Body of pancreas (tissue), 4 donors: Measurements from ENCODE around the gene TOP1.

Source experiments
- POLR2A ChIP-seq, 3 donors: fragments of 450-650 bp; IDR thresholded peaks; one replicate each; pipeline ENCODE4 v1.6.1; 2016; ENCODE audit warnings: antibody characterized with exemption in 3 of 3, mild to moderate bottlenecking in 2 of 3
- TF ChIP-seq, protein P1 (sequence below), 7 experiments: fragments of 450-650 bp in 4 of 7; fragments of 200-600 bp in 3 of 7; sonication (generic) in 3 of 7; IDR thresholded peaks; one replicate each; pipeline ENCODE4 v1.5.1; 2016 to 2019; ENCODE audit warnings: antibody characterized with exemption in 7 of 7

DNA sequence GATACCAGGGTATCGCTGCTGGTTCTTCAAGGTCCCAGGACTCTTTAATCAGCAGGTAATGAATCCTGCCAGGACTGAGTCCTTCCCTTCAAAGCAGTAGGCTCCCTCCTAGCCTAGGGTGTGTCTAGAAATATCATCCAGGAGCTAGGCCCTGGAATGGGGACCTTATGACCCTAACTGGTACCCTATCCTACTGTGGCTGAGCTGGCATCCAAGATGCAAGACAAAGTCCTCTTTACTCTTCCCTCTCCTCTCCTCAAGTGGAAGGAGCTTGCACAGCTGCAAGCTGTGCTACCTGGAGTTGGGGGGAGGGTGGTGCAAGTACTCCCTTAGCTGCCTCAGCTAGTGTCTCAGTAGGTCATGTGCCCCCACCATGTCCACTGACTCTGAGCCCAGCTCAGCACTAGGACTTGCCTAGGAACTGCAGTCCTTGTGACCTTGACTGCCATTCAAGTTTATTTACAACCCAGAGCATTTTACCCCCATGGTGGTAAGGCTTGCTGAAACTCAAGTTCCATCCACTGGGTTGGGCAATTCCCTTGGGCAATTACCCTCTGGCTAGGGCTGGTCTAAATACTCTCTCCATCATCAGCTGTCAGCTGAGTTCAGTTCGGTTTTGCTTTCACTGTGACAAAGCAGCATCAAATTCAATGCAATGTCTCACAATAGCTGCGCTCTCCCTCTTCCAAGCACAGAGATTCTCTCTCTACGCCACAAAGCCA is 48.4 kb upstream of the TOP1 start:
- TF ChIP-seq, protein P1, sequence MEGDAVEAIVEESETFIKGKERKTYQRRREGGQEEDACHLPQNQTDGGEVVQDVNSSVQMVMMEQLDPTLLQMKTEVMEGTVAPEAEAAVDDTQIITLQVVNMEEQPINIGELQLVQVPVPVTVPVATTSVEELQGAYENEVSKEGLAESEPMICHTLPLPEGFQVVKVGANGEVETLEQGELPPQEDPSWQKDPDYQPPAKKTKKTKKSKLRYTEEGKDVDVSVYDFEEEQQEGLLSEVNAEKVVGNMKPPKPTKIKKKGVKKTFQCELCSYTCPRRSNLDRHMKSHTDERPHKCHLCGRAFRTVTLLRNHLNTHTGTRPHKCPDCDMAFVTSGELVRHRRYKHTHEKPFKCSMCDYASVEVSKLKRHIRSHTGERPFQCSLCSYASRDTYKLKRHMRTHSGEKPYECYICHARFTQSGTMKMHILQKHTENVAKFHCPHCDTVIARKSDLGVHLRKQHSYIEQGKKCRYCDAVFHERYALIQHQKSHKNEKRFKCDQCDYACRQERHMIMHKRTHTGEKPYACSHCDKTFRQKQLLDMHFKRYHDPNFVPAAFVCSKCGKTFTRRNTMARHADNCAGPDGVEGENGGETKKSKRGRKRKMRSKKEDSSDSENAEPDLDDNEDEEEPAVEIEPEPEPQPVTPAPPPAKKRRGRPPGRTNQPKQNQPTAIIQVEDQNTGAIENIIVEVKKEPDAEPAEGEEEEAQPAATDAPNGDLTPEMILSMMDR (IDR thresholded peaks at IDR 0.05) = no peak
- no peak for TF ChIP-seq POLR2A (IDR thresholded peaks at IDR 0.05)
